HG02642 (cell line): ENCODE results near the gene S100P.
A peak's percentile ranks its signal among the peaks of the same experiment; 100 is the strongest.
"Not testable (repeated sequence)": the region's sequence is repeated elsewhere in the genome, so short reads cannot be mapped to it uniquely, and the experiment has no call there.

ENCODE experiments used
- ATAC-seq: cut with Tn5 transposase; IDR thresholded peaks from one replicate; pipeline ENCODE4 v1.9.1; 2021; ENCODE audit warnings: mild to moderate bottlenecking; ENCODE audit not compliant: unreplicated experiment, poor library complexity

Gene S100P

DNA sequence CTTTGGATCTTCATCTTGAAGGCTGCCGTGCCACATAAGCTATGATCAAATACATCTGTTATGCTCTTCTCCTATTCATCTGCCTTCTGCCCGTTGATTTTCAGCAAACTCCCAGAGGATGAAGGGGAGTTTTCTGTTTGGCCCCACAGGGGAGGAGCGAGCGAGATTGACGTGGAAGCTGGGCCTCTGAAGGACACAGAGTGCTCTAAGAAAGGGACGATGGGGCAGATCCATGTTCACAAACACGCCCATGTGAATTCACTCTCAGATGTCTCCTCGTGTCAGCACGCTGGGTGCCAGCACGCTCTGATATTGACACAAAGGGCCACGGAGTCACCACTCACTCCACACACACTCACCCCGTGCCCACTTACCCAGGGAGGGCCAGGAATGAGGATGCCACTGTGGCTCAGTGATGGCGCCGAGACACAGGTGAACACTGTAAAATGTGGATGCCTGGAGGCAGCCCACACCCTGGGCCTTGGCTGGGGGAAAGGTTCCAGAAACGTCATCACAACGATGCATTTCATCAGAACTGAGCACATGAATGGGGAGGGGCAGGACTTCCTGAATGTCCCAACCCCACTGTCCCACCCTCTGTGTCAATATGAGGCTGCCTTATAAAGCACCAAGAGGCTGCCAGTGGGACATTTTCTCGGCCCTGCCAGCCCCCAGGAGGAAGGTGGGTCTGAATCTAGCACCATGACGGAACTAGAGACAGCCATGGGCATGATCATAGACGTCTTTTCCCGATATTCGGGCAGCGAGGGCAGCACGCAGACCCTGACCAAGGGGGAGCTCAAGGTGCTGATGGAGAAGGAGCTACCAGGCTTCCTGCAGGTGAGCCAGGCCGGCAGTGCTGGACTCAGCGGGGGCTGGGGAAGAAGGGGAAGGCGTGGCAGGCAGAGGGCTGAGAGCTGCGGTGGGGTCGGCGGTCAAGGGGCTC is at the start of gene S100P:
Gene S100P, plus strand, starts transcription at position 648 of the 946 bp plus-strand sequence. Its CDS starts 55 bp downstream, at position 703.
- no peak for ATAC-seq

DNA sequence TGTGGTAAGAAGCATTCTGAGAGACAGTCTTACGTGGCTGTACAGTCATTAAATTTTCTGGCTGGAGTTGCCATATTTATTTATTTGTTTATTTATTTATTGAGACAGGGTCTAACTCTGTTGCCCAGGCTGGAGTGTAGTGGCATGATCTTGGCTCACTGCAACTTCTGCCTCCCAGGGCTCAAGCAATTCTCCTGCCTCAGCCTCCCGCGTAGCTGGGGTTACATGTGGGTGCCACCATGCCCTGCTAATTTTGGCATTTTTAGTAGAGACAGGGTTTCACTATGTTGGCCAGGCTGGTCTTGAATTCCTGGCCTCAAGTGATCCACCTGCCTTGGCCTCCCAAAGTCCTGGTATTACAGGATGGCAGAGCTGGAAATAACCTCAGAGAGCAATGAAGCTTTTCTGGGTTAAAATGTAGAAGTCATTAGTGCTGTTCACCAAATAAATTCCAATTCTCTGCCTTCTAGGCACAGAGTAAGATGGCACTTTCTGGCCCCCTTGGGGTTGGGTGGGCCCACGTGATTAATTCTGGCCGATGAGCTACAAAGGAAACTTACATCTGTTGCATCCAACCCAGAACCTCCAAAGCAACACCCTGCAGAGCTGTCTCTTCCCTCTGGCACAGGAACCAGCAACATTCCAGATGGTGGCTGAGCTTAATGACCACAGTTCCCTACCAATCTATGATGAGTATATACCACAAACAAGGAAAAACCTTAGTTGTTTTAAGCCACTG is 48.7 kb upstream of the S100P start:
- ATAC-seq: no peak

DNA sequence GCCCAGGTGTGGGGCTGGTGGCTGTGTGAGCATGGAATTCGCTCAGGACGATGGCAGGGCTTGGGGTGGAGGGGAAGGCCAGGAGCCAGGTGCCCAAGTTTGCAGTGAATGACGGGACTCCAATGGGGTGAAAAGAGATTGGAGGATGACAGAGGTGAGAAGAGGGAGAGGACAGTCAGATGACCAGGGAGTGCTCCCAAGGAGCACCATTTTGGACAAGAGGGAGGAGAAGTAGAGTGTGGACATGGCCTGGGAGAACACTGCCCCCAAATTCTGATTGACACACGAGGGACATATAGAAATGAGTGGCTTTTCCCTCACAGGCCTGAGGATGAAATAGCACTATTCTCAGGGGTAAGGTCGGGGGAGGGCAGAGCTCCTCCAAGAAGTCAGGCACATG is 46.5 kb upstream of the S100P start:
- ATAC-seq: no peak

DNA sequence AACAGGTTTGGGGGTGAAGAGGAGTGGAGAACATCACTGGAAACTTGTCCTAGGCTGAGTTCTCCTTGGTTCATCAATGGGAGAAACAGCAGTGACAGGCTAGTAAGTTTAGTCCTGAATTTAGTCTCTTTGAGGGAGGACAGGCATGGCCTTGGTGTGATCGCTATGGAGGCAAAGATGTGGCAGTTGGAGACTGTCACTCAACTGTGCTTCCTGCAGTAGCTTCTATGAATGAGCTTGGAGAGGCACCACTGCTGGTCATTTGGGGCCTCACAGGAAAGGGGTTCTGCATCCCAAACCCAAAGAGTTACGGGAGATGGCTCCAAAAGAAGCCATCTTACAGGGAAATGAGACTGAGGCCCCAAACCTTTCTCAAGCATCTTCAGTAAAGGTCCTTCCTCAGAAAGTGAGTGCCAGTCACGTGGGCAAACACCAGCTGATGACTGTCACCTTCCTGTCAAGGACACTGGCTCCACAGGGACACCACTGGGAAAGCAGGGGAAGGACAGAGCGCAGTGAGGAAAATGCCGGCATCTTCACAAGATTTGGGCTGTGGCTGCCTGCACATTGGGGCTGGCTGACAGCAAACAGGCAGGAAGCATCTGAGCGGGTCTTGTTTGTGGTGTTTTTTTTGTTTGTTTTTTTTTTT is 46.0 kb upstream of the S100P start:
- no peak for ATAC-seq

DNA sequence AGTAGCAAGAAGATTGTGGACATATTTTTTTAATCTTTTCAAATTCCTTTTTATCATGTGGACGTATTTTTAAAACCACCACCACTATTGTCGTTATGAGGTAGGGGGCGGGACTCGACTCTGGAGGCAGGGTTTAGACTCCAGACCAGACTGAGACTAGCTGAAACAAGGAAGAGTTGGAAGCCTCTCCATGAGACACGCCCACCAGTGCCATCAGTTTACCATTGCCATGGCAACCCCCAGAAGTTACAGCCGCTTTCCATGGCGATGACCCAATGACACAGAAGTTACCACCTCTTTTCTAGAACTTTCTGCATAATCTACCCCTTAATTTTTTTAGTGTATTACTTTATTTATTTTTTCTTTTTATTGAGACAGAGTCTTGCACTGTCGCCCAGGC is 44.5 kb upstream of the S100P start:
- ATAC-seq: no peak

DNA sequence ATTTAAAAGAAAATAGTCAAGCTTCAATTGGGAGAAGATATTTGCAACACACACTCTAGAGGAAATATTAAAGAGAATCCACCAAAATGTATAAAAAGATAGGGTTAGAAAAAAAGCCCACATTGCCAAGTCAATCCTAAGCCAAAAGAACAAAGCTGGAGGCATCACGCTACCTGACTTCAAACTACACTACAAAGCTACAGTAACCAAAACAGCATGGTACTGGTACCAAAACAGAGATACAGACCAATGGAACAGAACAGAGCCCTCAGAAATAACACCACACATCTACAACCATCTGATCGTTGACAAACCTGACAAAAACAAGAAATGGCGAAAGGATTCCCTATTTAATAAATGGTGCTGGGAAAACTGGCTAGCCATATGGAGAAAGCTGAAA is 39.5 kb upstream of the S100P start:
- ATAC-seq: not testable (repeated sequence)

DNA sequence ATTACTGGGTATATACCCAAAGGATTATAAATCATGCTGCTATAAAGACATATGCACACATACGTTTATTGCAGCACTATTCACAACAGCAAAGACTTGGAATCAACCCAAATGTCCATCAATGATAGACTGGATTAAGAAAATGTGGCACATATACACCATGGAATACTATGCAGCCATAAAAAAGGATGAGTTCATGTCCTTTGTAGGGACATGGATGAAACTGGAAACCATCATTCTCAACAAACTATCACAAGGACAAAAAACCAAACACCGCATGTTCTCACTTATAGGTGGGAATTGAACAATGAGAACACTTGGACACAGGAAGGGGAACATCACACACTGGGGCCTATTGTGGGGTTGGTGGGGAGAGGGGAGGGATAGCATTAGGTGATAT is 38.4 kb upstream of the S100P start:
- not testable (repeated sequence) for ATAC-seq

DNA sequence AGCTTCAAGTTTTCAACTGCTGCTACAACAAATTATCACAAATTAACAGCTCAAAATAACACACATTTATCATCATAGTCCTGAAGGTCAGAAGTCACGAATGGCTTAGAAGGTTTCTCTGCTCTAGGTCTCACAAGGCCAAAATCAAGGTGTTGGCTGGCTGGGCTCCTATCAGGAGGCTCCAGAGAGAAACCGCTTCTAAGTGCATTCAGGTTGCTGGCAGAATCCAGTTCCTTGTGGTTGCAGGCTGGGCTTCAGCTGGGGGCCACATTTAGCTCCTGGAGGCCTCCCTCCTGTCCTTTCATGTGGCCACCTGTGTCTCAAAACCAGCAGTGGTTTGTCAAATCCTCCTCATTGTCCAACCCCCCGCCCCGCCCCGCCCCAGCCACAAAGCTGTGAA is 37.8 kb upstream of the S100P start:
- no peak for ATAC-seq

DNA sequence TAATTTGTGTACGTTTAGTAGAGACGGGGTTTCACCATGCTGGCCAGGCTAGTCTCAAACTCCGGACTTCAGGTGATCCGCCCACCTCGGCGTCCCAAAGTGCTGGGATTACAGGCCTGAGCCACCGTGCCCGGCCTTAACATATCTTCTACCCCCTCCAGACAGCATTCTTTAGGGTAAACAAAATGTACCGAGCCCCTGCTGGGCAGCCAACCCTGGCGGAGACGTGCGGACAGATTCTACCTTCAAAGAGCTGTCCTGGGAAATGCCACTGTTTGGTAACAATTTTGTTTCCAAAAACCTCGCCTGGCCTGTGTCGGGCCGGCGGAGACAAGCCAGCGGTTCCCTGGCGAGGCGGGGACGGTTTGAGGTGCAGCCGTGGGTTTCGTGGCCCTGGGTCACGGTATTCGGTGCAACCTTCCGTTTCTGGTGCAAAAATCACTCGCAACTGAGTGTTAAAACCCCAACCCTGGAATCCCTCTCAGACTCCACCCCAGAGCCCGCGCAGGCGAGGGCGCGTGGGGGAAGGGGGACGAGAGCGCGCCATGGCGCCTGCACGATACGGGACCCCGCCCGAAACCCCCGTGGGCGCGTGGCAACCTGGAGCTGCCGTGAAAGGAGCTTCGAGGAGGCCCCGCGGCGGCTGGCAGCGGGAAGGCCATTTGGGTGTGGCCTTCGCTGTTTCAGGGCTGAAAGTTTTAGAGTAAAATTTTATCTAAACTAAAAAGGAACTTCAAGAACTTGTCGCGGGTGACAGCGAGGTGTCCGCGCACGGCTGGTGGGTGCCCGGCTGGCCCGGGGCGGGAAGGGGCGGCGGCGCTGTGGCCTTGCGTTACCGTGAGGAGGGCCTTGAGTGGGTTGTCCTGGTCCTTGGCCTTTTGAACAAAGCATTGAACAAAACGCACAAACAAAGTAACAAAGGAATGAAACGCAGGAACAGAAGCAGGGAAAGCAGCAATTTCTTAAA is 36.2 kb upstream of the S100P start:
- no peak for ATAC-seq

DNA sequence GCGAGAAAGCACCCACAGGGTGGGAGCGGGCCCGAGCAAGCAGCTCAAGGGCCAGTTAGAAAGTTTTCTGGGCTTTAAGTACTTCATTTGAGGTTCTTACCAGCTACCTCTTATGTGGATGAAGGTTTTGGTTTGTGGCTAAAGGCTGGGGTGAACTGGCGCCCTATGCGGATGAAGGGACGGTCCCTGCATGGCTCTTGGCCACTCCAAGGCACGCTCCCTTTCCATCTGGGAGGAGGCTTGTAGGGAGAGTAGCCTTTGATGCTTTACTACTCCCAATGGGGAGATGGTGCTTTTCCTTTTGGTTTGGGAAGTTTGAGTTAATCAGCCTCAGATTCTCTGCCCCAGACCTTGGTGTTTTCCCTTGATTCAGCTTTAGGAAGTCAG is 35.5 kb upstream of the S100P start:
- ATAC-seq: no peak

DNA sequence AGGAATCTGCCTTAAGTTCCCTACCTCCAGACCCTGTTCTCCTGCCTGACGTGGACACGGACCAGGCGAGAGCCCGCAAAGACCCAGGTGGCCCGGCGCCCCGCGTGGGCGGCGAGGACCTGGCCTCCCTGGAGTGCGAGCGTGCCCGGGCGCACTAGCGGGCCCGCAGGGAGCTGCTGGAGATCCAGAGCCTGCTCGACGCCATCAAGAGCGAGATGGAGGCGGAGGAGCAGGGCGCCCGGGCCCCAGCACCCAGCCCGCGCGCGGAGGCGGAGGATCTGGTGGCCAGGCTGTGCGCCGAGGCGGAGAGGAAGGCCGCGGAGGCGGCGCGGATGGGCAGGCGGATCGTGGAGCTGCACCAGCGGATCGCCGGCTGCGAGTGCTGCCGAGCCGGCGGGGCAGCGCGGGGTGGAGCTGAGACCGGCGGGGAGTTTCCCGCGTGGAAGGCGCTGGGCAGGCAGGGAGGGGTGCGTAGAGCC is 35.0 kb upstream of the S100P start:
- ATAC-seq: peak; percentile 54

DNA sequence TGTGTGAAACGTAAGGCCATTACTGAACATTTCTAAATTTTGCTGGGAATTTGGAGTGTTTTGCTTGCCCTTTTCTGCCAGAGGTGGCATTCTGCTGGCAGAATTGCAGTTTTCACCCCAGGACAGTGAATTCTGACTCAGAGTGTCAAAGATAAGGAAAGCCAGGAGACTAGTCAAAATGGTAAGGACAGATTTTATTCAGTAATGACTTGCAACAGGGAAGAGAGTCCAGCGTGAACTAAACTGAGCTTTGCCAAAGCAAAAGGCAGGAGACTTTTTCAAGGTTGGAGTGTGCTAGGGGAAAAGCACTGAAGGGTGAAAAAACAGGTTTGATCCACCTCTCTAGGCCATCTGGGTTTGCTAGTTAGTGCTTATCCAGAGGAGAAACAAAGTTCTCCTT is 33.8 kb upstream of the S100P start:
- ATAC-seq: no peak

DNA sequence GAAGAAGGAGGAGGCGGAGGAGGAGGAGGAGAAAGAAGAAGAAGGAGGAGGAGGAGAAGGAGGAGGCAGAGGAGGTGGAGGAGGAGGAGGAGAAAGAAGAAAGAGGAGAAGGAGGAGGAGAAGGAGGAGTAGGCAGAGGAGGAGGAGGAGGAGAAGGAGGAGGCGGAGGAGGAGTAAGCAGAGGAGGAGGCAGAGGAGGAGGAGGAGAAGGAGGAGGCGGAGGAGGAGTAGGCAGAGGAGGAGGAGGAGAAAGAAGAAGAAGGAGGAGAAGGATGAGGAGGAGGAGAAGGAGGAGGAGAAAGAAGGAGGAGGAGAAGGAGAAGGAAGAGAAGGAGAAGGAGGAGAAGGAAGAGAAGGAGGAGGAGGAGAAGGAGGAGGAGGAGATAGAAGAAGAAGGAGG is 33.2 kb upstream of the S100P start:
- ATAC-seq: no peak

DNA sequence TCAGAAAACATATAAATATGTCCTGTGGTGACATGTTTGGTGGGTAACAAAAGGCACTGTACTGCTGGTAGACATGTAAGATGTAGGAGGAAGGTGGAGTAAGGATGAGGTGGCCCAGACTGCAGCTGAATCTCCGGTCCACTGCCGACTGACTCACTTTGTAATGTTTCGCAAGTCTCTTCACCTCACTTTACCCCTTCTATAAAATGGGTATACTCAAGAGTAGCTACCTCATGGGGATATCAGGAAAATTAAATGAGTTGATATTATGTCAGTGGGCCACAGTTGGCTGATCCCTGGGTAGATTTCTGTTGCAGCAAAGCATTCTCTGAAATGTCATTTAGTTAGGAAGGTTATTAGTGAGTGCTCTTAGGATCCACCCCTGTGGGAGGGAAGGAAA is 31.1 kb upstream of the S100P start:
- ATAC-seq: no peak

DNA sequence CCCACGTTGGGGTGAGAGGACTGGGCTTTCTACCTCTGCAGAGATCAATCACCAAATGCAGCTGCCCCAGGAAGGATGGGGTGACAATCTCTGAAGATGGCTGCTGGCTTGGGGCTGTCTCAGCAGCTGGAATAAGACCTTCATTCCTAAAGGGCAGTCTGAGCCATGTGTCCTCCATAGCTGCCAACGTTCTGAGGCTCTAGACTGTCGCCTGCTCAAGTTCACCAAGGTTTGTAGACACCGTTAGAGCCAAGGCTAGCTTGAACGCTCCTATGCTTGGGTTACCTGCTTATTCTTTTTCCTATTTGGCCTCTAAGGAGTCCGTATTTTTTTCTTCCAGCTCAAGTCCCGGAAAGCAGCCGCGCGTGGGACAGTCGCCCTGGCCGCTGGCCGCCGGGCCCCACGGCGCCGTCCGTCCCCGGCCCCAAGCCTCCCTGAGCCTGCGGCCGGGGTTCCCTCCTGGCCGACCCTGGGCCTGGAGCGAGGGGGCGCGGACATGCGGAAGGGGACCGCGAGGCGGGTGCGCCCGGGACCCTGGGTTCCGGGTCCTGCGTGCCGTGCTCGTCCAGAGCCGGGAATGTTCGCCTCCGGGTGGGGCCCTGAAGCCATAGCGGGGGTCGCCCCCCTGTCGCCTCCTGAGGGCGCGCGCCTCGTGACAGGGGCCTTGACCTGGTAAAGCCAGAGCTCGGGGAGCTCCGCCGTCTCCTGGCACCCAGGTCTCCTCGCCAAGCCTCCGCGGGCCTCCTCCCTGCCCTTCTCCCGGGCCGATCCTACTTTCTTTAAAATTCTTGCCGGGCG is 29.9 kb upstream of the S100P start:
- ATAC-seq: no peak

DNA sequence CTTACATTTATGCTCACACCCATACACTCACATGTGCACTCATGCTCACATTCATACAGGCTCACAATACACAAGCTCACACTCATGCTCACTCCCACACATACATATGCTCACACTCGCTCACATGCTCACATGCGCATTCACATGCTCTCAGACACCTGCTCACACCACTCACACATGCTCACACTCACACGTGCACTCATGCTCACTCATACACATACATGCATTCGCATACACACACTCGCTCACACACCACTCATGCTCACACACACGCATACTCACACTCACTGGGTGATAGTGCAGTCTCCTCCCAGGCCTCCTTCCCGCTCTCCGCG is 28.4 kb upstream of the S100P start:
- ATAC-seq: no peak

DNA sequence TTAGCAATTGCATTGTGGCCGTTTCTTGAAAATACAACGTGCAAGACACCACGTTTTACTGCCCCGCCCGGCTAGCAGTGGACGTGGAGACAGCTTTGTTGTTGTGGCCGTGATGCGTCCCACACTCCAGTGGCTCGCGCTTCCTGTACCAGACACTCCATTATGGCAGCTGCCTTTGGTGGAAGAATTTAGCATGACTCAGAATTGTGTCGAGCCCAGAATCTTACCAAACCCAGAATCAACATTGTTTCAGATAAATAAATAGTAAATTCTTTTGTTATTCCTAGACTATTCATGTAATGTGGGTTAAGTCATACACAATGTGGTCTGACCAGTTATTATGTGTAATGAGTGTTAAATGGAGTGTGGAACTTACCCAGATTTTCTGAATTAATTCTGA is 25.3 kb upstream of the S100P start:
- no peak for ATAC-seq

DNA sequence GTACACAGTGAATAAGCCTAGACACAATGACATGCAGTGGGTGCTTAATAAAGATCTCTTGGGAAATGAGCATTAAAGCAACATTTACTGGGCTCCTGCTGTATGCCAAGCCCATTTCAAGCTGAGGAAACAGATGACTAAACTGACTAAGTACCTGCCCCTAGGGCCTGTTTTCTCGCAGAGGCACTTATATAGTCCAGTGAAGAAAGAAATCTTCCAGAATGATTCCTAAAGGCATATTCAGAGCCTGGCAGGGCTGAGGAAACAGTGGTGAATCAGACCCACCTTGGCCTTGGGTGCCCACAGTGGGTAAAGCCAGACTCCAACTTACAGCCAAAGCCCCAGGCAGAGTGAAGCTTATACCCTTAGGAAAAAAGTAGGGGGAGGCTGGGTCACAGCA is 22.0 kb upstream of the S100P start:
- no peak for ATAC-seq

DNA sequence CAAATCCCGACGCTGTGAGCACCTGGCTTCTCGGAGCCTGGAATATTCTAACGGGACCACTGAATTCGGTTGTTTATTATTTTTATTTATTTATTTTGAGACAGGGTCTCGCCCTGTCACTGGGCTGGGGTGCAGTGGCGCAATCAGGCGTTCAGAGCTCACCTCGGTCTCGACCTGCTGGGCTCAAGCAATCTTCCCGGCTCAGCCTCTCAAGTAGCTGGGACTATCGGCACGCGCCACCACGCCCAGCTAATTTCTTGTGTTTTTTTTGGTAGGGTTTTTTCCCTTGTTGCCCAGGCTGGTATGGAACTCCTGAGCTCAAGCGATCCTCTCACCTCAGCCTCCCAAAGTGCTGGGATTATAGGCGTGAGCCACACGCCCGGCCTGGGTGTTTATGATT is 21.5 kb upstream of the S100P start:
- ATAC-seq: no peak
